Fibroblast of villous mesenchyme (primary cell): ENCODE results near the gene DNAH2. TPM values are rescaled to one million over a fixed set of nuclear protein-coding genes. Genes with fewer than 3 reads are reported as not detected.

Experiments
- DNase-seq: peaks from one replicate; pipeline ENCODE4 v3.0.0-alpha.2; 2010; ENCODE audit warnings: low read depth
- H3K4me3 ChIP-seq: 2 replicates; pipeline ENCODE4 v1.5.1; 2011; ENCODE audit warnings: low read depth, mild to moderate bottlenecking, low read length
- CTCF ChIP-seq: IDR thresholded peaks from 2 replicates; pipeline ENCODE4 v1.5.1; 2012; ENCODE audit warnings: low read depth, mild to moderate bottlenecking, low read length; ENCODE audit not compliant: insufficient read depth
- total RNA-seq: library from RNA; depleted of rRNA; stranded (reverse); fragments of >200 nt; gene quantifications from 2 replicates; pipeline ENCODE4 v1.2.3, GENCODE V29; 2012

The DNAH2 gene
- total RNA-seq, 1 donor, result 0.43 TPM

DNA sequence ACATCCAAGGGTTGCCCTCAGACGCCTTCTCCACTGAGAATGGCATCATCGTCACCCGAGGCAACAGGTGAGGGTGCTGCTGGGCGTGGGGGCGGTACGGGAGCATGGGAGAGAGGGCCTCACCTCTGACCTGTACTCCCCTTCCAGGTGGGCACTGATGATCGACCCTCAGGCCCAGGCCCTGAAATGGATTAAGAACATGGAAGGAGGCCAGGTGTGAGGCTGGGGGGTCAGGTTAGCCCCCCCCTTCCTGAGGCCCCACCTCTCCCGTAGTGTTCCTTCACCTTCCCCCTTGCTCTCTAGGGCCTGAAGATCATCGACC is 100.1 kb downstream of the DNAH2 start:
- no peak for TF ChIP-seq CTCF
- DNase-seq, result no peak

GRCh38 chr17:7818026-7818425 is 100.5 kb downstream of the DNAH2 start:
- no peak overlapping the region for H3K4me3 ChIP-seq
- DNase-seq, result no peak
- TF ChIP-seq CTCF, result no peak

More for the DNA sequence above, 100.1 kb downstream of the DNAH2 start:
- no peak overlapping the region for H3K4me3 ChIP-seq

GRCh38 chr17:7818746-7819645 is 101.5 kb downstream of the DNAH2 start:
- H3K4me3 ChIP-seq, result no peak overlapping the region
- no peak for DNase-seq
- no peak for TF ChIP-seq CTCF

DNA sequence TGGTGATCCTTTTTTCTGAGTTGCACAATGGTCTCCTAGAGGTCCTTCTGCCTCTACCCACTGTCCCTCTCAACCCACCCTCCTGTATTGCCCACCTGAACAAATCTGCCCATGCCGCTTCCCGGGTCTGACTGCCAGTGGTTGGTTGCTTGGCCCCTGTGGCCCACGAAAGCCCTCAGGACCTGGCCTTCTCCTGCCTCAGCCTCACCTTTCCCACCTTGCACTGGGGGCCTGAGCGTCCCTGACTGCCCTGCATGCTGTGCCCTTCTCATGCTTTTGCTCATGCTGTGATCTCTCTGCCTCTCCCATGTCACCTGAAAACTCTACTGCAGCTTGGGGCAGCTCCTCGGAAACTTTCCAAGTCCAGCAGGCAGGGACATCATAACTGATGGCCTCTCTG is 102.7 kb downstream of the DNAH2 start:
- DNase-seq, result no peak
- no peak overlapping the region for H3K4me3 ChIP-seq
- no peak for TF ChIP-seq CTCF

DNA sequence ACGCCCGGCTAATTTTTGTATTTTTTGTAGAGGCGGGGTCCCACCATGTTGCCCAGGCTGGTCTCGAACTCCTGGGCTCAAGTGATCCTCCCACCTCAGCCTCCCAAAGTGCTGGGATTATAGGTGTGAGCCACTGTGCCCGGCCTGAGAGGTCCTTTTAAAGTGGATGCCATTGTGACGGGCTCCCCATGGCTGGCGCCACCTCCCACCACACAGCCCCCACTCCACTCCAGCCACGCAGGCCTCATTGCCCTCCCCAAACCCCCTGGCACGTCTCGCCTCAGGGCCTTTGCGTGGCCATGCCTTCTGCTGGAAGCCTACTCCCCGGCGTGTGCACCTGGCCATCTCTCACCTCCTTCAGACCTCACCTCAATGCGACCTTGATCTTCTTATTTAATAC is 104.6 kb downstream of the DNAH2 start:
- no peak overlapping the region for H3K4me3 ChIP-seq
- DNase-seq, result no peak
- no peak for TF ChIP-seq CTCF

DNA sequence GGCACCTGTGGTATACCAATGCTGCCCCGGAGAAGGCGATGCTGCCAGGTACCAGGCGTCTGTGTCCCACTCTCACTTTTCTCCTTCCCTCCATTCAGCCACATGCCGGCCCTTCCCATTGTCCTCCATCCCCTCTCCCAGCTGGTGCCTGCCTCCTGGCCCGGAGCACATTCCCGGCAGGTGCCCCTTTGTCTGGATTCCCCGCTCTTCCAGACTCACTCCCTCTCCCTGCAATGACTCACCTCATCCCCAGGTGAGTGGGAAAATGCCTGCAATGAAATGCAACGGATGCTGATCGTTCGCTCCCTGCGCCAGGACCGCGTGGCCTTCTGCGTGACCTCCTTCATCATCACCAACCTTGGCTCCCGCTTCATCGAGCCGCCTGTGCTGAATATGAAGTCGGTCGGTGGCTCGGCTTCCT is 106.0 kb downstream of the DNAH2 start:
- H3K4me3 ChIP-seq, result no peak overlapping the region
- TF ChIP-seq CTCF, result no peak
- no peak for DNase-seq
